ENCODE data around the gene LRIF1. TPM values are rescaled to one million over a fixed set of nuclear protein-coding genes. Genes with fewer than 3 reads are reported as not detected.
A peak's percentile ranks its signal among the peaks of the same experiment; 100 is the strongest.
"Not testable (repeated sequence)": the region's sequence is repeated elsewhere in the genome, so short reads cannot be mapped to it uniquely, and the experiment has no call there.

LRIF1 gene, protein sequence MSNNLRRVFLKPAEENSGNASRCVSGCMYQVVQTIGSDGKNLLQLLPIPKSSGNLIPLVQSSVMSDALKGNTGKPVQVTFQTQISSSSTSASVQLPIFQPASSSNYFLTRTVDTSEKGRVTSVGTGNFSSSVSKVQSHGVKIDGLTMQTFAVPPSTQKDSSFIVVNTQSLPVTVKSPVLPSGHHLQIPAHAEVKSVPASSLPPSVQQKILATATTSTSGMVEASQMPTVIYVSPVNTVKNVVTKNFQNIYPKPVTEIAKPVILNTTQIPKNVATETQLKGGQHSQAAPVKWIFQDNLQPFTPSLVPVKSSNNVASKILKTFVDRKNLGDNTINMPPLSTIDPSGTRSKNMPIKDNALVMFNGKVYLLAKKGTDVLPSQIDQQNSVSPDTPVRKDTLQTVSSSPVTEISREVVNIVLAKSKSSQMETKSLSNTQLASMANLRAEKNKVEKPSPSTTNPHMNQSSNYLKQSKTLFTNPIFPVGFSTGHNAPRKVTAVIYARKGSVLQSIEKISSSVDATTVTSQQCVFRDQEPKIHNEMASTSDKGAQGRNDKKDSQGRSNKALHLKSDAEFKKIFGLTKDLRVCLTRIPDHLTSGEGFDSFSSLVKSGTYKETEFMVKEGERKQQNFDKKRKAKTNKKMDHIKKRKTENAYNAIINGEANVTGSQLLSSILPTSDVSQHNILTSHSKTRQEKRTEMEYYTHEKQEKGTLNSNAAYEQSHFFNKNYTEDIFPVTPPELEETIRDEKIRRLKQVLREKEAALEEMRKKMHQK
- total RNA-seq = 10 to 100 TPM in 1 of 4 donors, 1 to 10 TPM in 2, under 1 TPM in 1; 0.20 to 10.1 (median 7.6) TPM

DNA sequence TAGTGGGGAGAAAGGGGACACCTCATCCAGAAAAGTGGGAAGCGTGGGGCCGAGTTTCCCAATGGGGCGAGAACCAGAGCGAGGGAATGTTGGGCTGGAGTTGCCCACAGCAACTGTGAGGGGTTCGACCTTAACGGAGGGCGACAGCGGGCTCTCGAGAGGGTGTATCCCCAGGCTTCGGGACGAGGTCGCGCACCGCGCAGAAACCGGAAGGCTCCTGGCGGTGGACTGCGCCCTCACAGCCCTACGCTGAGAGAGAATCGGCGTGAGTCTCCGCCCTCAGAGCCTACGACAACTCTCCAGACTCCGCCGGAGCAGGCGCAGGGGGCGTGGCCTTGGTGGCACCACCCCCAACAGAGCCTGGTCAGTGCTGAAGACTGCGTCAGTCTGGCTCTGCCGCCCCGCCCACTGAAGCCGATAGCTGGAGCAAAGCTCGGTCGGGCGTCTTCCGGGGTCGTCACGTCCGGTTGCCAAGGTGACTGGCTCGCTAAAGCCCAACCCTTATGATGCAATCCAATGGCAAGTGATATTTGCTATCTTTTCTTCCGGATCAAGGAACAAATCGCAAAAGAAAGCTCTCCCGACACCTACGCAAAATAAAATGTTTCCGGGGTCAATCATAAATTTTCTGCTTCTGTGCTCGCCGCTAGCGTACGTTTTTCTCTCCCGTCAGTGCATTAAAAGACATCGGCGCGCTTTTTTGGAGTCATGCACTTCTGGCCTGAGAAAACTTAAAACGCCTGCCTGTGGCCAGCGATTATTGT is at the start of gene LRIF1:
TSS of gene LRIF1 (minus strand) at position 232 of the 764 bp plus-strand sequence. CDS start 234 bp downstream, outside the sequence.
- DNase-seq = peak; percentile 100
- in situ Hi-C loops (cut with MboI; ENCODE audit: low pct_ligation_motif_present in 1 of 4, low pct_unique_long_range_greater_than_20kb in 1 of 4, low sequenced_read_pairs in 3 of 4) = no loop called here
- TF ChIP-seq POLR2A (IDR thresholded peaks at IDR 0.05) (peak; percentile 97), POLR2AphosphoS5 (IDR thresholded peaks at IDR 0.05) (peak; percentile 93 to 99 (median 96)), EP300 (IDR thresholded peaks at IDR 0.05; ENCODE audit: low read depth) (no peak)
- TF ChIP-seq, protein P1, sequence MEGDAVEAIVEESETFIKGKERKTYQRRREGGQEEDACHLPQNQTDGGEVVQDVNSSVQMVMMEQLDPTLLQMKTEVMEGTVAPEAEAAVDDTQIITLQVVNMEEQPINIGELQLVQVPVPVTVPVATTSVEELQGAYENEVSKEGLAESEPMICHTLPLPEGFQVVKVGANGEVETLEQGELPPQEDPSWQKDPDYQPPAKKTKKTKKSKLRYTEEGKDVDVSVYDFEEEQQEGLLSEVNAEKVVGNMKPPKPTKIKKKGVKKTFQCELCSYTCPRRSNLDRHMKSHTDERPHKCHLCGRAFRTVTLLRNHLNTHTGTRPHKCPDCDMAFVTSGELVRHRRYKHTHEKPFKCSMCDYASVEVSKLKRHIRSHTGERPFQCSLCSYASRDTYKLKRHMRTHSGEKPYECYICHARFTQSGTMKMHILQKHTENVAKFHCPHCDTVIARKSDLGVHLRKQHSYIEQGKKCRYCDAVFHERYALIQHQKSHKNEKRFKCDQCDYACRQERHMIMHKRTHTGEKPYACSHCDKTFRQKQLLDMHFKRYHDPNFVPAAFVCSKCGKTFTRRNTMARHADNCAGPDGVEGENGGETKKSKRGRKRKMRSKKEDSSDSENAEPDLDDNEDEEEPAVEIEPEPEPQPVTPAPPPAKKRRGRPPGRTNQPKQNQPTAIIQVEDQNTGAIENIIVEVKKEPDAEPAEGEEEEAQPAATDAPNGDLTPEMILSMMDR (IDR thresholded peaks at IDR 0.05) = peak; percentile 39 to 91 (median 47)
- Histone ChIP-seq H3K27ac (peak within 1 kb of the TSS; percentile 92 to 95 (median 93)), H3K27me3 (peaks cover 24% of the 10 kb centered on the region), H3K4me3 (peak within 1 kb of the TSS; percentile 32 to 65 (median 60)), H3K36me3 (peaks cover 0 to 4% (median 1%) of the 10 kb centered on the region in 4 donors), H3K4me1 (peaks cover 0 to 17% (median 3%) of the 10 kb centered on the region in 4 donors), H3K9me3 (peaks cover 19 to 23% of the 10 kb centered on the region in 2 donors)
- WGBS, 2 donors (ENCODE audit: low coverage in 1 of 2) = 5 to 8% methylated on average over 12 to 54 of the region's 54 CpGs
- intact Hi-C loops (cut with DNase I; ENCODE audit: low total_unique reads) = no loop called here

DNA sequence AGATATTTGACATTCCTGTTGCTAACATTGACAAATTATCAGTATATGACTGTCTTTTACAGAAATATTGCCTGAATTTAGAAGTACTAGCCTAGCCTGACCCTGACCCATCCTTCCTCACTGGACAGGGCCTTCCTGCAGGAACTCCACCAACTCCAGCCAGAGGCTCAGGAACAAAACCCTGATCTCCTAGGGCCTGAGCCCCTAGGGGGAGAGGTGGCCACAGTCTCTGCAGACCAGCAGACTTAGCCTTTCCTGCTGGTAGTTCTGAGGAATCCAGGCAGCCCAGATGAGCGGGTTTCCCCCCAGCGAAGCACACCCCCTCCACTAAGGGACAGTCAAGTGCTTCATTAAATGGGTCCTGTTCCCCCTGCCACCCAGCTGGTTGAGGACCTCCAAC is 44.3 kb upstream of the LRIF1 start:
- Histone ChIP-seq H3K27ac (no peak overlapping the region), H3K9me3 (peaks cover 0 to 10% of the 10 kb centered on the region in 2 donors), H3K36me3 (no peaks in the 10 kb centered on the region), H3K4me1 (no peaks in the 10 kb centered on the region), H3K4me3 (no peak overlapping the region), H3K27me3 (no peaks in the 10 kb centered on the region)
- TF ChIP-seq EP300 (IDR thresholded peaks at IDR 0.05; ENCODE audit: low read depth) = no peak
- TF ChIP-seq POLR2A (IDR thresholded peaks at IDR 0.05) = no peak
- TF ChIP-seq, protein P1 (IDR thresholded peaks at IDR 0.05) = no peak
- no peak for TF ChIP-seq POLR2AphosphoS5 (IDR thresholded peaks at IDR 0.05)
- intact Hi-C loops (cut with DNase I; ENCODE audit: low total_unique reads) (no loop called here), in situ Hi-C loops (cut with MboI; ENCODE audit: low pct_ligation_motif_present in 1 of 4, low pct_unique_long_range_greater_than_20kb in 1 of 4, low sequenced_read_pairs in 3 of 4) (no loop called here)
- 100% methylated on average over 2 of the region's 2 CpGs; no CpG with 5 or more reads in 1 of the 2 donors for WGBS, 2 donors (ENCODE audit: low coverage in 1 of 2)
- no peak for DNase-seq

DNA sequence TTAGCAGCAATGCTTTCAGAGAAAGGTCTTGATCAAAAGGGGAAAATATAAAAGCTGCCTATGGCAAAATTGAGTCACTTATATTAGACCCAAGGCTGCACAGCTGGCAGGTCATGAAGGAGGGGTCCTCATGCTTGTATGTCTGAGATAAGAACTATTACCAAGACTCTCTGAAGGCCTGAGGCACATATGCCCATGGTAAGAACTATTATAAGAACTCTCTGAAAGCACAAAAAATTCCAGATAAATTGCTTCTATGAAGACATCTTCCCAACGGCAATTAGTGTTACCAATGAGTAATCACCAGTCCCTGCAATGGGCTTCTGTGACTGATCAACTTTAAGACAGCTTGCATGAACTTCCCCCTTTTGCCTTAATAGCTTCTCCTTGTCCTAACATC is 42.8 kb upstream of the LRIF1 start:
- H3K4me1 ChIP-seq = no peaks in the 10 kb centered on the region
- H3K27ac ChIP-seq = no peak overlapping the region
- H3K36me3 ChIP-seq = no peaks in the 10 kb centered on the region
- no peaks in the 10 kb centered on the region for H3K27me3 ChIP-seq
- H3K9me3 ChIP-seq = peaks cover 0 to 10% of the 10 kb centered on the region in 2 donors
- WGBS, 2 donors (ENCODE audit: low coverage in 1 of 2) = 95 to 100% methylated on average over 1 of the region's 1 CpG
- H3K4me3 ChIP-seq = no peak overlapping the region
- in situ Hi-C loops (cut with MboI; ENCODE audit: low pct_ligation_motif_present in 1 of 4, low pct_unique_long_range_greater_than_20kb in 1 of 4, low sequenced_read_pairs in 3 of 4) (no loop called here), intact Hi-C loops (cut with DNase I; ENCODE audit: low total_unique reads) (no loop called here)
- DNase-seq = no peak
- no peak for TF ChIP-seq EP300 (IDR thresholded peaks at IDR 0.05; ENCODE audit: low read depth)

DNA sequence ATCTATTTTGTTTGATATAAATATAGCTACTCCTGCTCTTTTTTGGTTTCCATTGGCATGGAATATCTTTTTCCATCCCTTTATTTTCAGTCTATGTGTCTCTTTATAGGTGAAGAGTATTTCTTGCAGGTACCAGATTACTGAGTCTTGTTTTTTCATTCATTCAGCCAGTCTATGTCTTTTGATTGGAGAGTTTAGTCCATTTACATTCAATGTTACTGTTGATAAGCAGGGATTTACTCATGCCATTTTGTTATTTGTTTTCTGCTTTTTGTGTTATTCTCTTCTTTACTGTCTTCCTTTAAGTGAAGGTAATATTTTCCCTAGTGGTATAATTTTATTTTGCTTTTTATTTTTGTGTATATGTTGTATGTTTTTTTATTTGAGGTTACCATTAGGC is 35.9 kb upstream of the LRIF1 start:
- H3K9me3 ChIP-seq; H3K4me3 ChIP-seq; DNase-seq; H3K4me1 ChIP-seq; H3K36me3 ChIP-seq; intact Hi-C loops (cut with DNase I; ENCODE audit: low total_unique reads); in situ Hi-C loops (cut with MboI; ENCODE audit: low pct_ligation_motif_present in 1 of 4, low pct_unique_long_range_greater_than_20kb in 1 of 4, low sequenced_read_pairs in 3 of 4); H3K27ac ChIP-seq; H3K27me3 ChIP-seq: not testable (repeated sequence)

All from transverse colon (tissue), 4 donors.